ENCODE data around the gene EXD3.
"Not testable (repeated sequence)": the region's sequence is repeated elsewhere in the genome, so short reads cannot be mapped to it uniquely, and the experiment has no call there.

The EXD3 gene

GRCh38 chr9:137454597-137455358 is 31.8 kb upstream of the EXD3 start:
- TF ChIP-seq POLR2A (IDR thresholded peaks at IDR 0.05; ENCODE audit: low read depth, low read length) = no peak
- DNase-seq (ENCODE audit: insufficient read length, low spot score) = no peak
- no peak for FAIRE-seq

GRCh38 chr9:137454145-137454596 is 31.2 kb upstream of the EXD3 start:
- DNase-seq (ENCODE audit: insufficient read length, low spot score) (no peak), FAIRE-seq (no peak)
- TF ChIP-seq POLR2A (IDR thresholded peaks at IDR 0.05; ENCODE audit: low read depth, low read length) = no peak

GRCh38 chr9:137453643-137454081 is 30.7 kb upstream of the EXD3 start:
- TF ChIP-seq POLR2A (IDR thresholded peaks at IDR 0.05; ENCODE audit: low read depth, low read length) = no peak
- peak; percentile 79 for DNase-seq (ENCODE audit: insufficient read length, low spot score)
- no peak for FAIRE-seq

GRCh38 chr9:137452761-137453642 is 30.0 kb upstream of the EXD3 start:
- FAIRE-seq = no peak
- TF ChIP-seq POLR2A (IDR thresholded peaks at IDR 0.05; ENCODE audit: low read depth, low read length) = no peak
- no peak for DNase-seq (ENCODE audit: insufficient read length, low spot score)

- FAIRE-seq = no peak
- TF ChIP-seq POLR2A (IDR thresholded peaks at IDR 0.05; ENCODE audit: low read depth, low read length) = no peak
- no peak for DNase-seq (ENCODE audit: insufficient read length, low spot score)
Measured at GRCh38 chr9:137452006-137452760, 29.2 kb upstream of the EXD3 start.

DNA sequence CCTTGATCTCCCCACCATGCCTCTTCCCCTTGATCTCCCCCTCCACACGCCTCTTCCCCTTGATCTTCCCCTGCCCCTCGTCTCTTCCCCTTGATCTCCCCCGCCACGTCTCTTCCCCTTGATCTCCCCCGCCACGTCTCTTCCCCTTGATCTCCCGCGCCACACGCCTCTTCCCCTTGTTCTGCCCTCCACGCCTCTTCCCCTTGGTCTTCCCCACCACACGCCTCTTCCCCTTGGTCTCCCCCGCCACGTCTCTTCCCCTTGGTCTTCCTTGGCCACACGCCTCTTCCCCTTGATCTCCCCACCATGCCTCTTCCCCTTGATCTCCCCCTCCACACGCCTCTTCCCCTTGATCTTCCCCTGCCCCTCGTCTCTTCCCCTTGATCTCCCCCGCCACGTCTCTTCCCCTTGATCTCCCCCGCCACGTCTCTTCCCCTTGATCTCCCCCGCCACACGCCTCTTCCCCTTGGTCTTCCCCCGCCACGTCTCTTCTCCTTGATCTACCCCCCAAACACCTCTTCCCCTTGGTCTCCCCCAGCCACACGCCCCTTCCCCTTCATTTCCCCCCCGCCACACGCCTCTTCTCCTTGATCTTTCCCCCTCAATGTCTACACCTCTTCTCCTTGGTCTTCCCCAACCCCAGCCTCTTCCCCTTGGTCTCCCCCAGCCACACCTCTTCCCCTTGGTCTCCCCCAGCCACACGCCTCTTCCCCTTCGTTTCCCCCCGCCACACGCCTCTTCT is 28.5 kb upstream of the EXD3 start:
- not testable (repeated sequence) for FAIRE-seq; DNase-seq (ENCODE audit: insufficient read length, low spot score)

GRCh38 chr9:137450539-137451222 is 27.7 kb upstream of the EXD3 start:
- DNase-seq (ENCODE audit: insufficient read length, low spot score); FAIRE-seq: not testable (repeated sequence)

DNA sequence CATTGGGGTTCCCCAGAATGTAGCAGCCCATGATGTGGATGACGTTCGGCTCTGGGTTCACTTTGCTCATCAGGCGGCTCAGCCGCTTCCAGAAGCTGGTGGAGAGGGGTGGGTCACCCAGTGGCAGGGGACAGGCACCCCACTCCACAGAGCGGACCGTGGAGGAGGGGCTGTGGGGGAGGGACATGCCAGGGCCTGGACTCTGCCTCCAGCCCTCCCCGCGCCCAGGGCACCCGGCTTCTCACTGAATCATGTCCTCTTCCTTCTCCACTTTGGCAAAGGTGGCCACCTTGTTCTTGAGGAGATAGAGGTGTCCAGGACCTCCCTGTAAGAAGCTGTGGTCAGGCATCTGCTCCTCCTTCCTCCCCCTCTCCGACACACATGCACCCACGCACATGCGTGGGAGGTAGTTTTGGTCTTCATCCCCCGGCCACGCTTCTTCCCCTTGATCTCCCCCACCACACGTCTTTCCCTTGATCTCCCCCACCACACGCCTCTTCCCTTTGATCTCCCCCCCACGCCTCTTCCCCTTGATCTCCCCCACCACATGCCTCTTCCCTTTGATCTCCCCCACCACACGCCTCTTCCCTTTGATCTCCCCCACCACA is 27.1 kb upstream of the EXD3 start:
- FAIRE-seq = no peak
- no peak for TF ChIP-seq POLR2A (IDR thresholded peaks at IDR 0.05; ENCODE audit: low read depth, low read length)
- DNase-seq (ENCODE audit: insufficient read length, low spot score) = no peak

DNA sequence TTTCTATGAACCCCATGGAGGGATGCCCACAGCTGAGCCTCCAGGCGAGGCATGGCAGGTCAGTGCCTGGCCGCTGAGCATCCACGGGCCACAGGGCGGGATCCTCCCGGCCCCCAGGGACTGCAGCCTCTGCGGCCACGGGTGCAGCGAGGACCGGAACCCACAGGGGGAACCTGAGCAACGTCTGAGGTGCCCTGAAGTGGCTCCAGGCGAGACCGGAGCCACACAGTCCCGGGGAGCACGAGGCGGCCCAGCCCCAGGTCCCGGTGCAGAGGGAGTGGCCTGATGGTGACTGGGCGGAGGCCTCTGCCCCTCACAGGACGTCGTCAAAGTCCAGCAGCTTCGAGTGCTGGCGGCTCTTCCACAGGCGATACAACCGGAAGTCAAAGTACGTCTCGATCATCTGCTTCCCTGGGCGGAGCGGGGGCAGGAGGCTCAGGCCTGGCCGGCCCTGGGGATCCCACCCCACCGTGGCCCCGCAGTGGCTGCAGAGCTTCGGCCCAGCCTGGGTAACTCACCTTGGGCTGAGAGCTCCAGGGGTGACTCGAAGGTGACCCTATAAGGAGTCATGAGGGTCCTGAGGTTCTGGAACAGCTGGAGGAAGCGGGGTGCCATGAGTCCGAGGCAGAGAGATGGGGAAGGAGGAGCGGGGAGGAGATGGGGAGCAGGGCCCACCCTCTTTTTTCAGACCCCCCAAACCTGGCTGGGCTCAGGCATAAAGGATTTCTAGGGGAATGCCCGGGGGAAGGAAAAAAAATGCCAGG is 26.3 kb upstream of the EXD3 start:
- no peak for TF ChIP-seq POLR2A (IDR thresholded peaks at IDR 0.05; ENCODE audit: low read depth, low read length)
- no peak for DNase-seq (ENCODE audit: insufficient read length, low spot score)
- no peak for FAIRE-seq

GRCh38 chr9:137448602-137448962 is 25.6 kb upstream of the EXD3 start:
- no peak for TF ChIP-seq POLR2A (IDR thresholded peaks at IDR 0.05; ENCODE audit: low read depth, low read length)
- FAIRE-seq = no peak
- no peak for DNase-seq (ENCODE audit: insufficient read length, low spot score)

DNA sequence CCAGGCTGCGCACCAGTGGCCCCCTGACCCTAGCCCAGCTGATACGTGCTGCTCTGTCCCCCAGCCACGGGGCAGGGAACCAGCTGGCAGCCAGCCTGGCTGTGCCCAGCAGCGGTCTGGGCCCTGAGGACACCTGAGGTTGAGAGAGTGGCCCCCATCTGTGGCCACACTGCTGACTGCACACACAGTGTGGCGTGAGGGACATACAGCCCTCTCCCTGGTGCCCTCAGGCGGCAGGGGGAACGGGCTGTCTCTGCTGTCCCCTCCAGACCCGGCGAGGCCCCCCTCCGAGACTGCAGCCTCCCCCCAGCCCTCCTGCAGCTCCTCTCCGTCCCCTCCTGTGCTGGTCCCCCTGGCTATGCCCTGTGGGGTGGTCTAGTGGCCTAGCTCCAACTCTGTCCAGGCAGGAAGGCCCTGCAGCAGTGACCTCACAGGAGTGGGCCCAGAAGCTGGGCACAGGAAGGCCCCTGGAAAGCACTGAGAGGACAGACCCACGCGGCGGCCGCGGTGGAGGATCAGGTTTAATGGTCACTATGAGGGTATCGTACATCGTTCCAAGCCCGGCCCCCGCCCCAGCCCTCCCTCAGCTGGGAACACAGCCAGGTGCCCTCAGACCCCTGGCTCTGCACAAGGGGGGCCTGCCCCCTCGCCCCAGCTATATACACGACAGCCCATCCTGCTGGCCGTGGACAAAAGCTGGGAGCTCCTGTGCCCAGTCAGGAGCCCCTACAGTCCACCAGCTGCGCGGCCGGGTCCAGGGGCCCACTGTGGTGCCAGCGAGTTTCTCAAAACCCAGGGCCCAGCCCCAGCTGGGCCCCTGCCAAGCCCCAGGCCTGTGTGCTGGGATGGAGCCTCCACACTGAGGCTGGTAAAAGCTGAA is 25.0 kb upstream of the EXD3 start:
- no peak for TF ChIP-seq POLR2A (IDR thresholded peaks at IDR 0.05; ENCODE audit: low read depth, low read length)
- FAIRE-seq = no peak
- no peak for DNase-seq (ENCODE audit: insufficient read length, low spot score)

Measured in H54 (cell line).